OCI-LY7 (cell line): ENCODE results near the gene BCL3.

ENCODE experiments used
- CTCF ChIP-seq: fragments of 200-600 bp; sonication (generic); conservative IDR thresholded peaks from 2 replicates; pipeline ENCODE4 v1.5.1; 2014; ENCODE audit warnings: mild to moderate bottlenecking, antibody characterized with exemption, low read length, moderate library complexity, mixed read lengths
- EZH2phosphoT487 ChIP-seq: fragments of 200-600 bp; sonication (generic); IDR thresholded peaks from 2 replicates; pipeline ENCODE4 v1.6.1; 2018; ENCODE audit warnings: low read depth, borderline replicate concordance, mild to moderate bottlenecking, mixed run types, antibody characterized with exemption, low read length, moderate library complexity, mixed read lengths

GRCh38 chr19:44795398-44795987 lies 47.0 kb downstream of the BCL3 start:
- TF ChIP-seq CTCF (no peak), EZH2phosphoT487 (no peak)
